PC-3 (cell line): ENCODE measurements around the gene TOB2. TPM values are rescaled to one million over a fixed set of nuclear protein-coding genes. Genes with fewer than 3 reads are reported as not detected.
"Not testable (repeated sequence)": the region's sequence is repeated elsewhere in the genome, so short reads cannot be mapped to it uniquely, and the experiment has no call there.

Source experiments
- ATAC-seq: fragments of 200-7000 bp; cut with Tn5 transposase; 2 replicates; pipeline ENCODE4 v1.9.1; 2020; ENCODE audit warnings: mild to moderate bottlenecking, moderate library complexity
- BruUV-seq: library from RNA; stranded (reverse); fragments of 400-500 nt; replicated peaks from 2 replicates; lab custom pipeline; 2021; lab: Mats Ljungman, UMichigan
- CTCF ChIA-PET: fragments of 300-600 bp; sonication (Branson Sonifier 250); formaldehyde crosslinking; loops from one replicate; lab custom pipeline; 2022; ENCODE audit warnings: antibody characterized with exemption; lab: Charles Lee
- POLR2A ChIA-PET: fragments of 300-600 bp; sonication (Branson Sonifier 250); formaldehyde crosslinking; loops from one replicate; lab custom pipeline; 2022; ENCODE audit warnings: antibody characterized with exemption; ENCODE audit not compliant: unreplicated experiment; lab: Charles Lee
- DNase-seq: peaks from one replicate; pipeline ENCODE4 v3.0.0-alpha.2; 2015
- H2AFZ ChIP-seq: fragments of 300-600 bp; sonication (generic); 2 replicates; pipeline ENCODE4 v1.6.0; 2016; ENCODE audit warnings: antibody characterized with exemption, low read length
- H3F3A ChIP-seq: fragments of 300-600 bp; sonication (generic); one replicate; pipeline ENCODE4 v1.6.0; 2017; ENCODE audit warnings: antibody characterized with exemption, low read length, control low read depth, mild to moderate bottlenecking; ENCODE audit not compliant: unreplicated experiment
- H3K27ac ChIP-seq: fragments of 300-600 bp; sonication (generic); 2 replicates; pipeline ENCODE4 v1.5.1; 2016; ENCODE audit warnings: mild to moderate bottlenecking, low read length
- H3K27me3 ChIP-seq: fragments of 300-600 bp; sonication (generic); 2 replicates; pipeline ENCODE4 v1.6.1; 2016; ENCODE audit warnings: low read length, mixed read lengths
- H3K36me3 ChIP-seq: fragments of 300-600 bp; sonication (generic); 2 replicates; pipeline ENCODE4 v1.6.1; 2016; ENCODE audit warnings: low read depth, mixed run types, low read length, mixed read lengths
- H3K4me1 ChIP-seq: fragments of 300-600 bp; sonication (generic); 2 replicates; pipeline ENCODE4 v1.5.1; 2016; ENCODE audit warnings: low read length; ENCODE audit not compliant: insufficient read depth
- H3K4me2 ChIP-seq: fragments of 300-600 bp; sonication (generic); 2 replicates; pipeline ENCODE4 v1.6.0; 2016; ENCODE audit warnings: low read length
- H3K4me3 ChIP-seq: fragments of 300-600 bp; sonication (generic); 2 replicates; pipeline ENCODE4 v1.5.1; 2016; ENCODE audit warnings: mild to moderate bottlenecking, low read length, mixed read lengths
- H3K79me2 ChIP-seq: fragments of 300-600 bp; sonication (generic); 2 replicates; pipeline ENCODE4 v1.6.1; 2017; ENCODE audit warnings: low read length, mixed read lengths
- H3K9ac ChIP-seq: fragments of 300-600 bp; sonication (generic); 2 replicates; pipeline ENCODE4 v1.6.0; 2016; ENCODE audit warnings: mild to moderate bottlenecking, low read length
- H3K9me2 ChIP-seq: fragments of 300-600 bp; sonication (generic); replicated peaks from 2 replicates; pipeline ENCODE4 v1.6.1; 2016; ENCODE audit warnings: mixed run types, low read length, mixed read lengths
- H3K9me3 ChIP-seq: fragments of 300-600 bp; sonication (generic); 2 replicates; pipeline ENCODE4 v1.6.1; 2016; ENCODE audit warnings: low read length, mixed read lengths
- H4K20me1 ChIP-seq: fragments of 300-600 bp; sonication (generic); 2 replicates; pipeline ENCODE4 v1.6.1; 2016; ENCODE audit warnings: low read length, mixed read lengths
- CTCF ChIP-seq: fragments of 300-600 bp; sonication (generic); conservative IDR thresholded peaks from 2 replicates; pipeline ENCODE4 v1.5.1; 2017; ENCODE audit warnings: antibody characterized with exemption, low read depth, mild to moderate bottlenecking, low read length
- EZH2 ChIP-seq: fragments of 300-600 bp; sonication (generic); IDR thresholded peaks from one replicate; pipeline ENCODE4 v1.6.1; 2017; ENCODE audit warnings: antibody characterized with exemption, mild to moderate bottlenecking, low read length; ENCODE audit not compliant: unreplicated experiment
- EZH2phosphoT487 ChIP-seq: fragments of 300-600 bp; sonication (generic); IDR thresholded peaks from 2 replicates; pipeline ENCODE4 v1.6.1; 2018; ENCODE audit warnings: mild to moderate bottlenecking, antibody characterized with exemption, low read length, borderline replicate concordance
- intact Hi-C: fragments of 100-400 bp; cut with micrococcal nuclease; formaldehyde crosslinking; loops from 2 replicates; pipeline ENCODE4 v1.9.0; 2023
- total RNA-seq: library from RNA; depleted of rRNA; stranded (reverse); fragments of >200 nt; gene quantifications from 2 replicates; pipeline ENCODE4 v1.2.3, GENCODE V29; 2014

The TOB2 gene
- total RNA-seq, 1 experiment from 2014 or later, result 12.8 TPM

DNA sequence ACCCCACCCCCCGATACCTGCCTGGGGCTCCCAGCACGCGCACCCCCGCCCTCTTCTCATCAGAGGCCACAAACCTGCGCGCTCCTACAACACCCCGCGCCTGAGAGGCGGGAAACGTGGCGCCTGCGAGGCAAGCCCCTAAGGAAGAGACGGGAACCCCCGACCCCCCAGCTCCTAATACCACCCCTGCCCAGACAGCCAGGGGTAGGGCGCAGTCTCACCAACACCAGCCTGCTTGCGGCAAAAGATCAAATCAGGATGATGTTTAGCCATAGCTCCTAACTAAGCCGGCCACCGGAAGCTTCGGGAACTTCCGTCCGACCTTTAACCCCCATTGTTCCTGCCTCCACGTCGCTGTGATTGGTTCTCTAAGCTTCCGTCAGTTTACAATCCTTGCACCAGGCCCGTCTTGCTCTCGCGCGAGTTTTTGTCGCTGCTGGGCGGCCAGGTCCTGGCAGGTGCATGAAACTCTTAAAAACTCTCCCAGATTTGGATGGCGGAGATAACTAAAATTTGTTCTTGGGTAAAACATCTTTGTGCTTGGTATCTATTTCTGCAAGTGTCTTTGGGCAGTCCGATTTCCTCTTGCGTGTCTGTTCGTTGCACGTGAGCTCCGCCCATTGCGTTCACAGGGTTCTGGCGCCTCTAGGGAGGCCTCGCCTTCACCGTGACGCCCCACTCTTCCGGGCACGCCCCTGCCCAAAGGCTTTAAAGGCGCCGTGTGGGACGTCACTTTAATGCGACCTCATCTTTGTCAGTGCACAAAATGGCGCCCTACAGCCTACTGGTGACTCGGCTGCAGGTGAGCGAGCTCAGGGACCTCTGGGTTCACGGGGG is 22.0 kb upstream of the TOB2 start, which contains the start of the genes ACO2 and PHF5A:
Gene ACO2, plus strand, starts transcription at position 737 of the 837 bp plus-strand sequence. Its CDS starts 30 bp downstream, at position 767.
Gene PHF5A, minus strand, starts transcription at position 312 of the 837 bp plus-strand sequence. Its CDS starts 39 bp downstream, at position 273.
- POLR2A ChIA-PET, result interaction anchor here (0.6 to 0.8 kb wide), 3 partner anchors 20 to 205 kb away, joined by 5 to 11 read pairs (median 10); partner anchors contain the start of gene TOB2
- no peaks in the 10 kb centered on the region for H3K27me3 ChIP-seq
- H3K9ac ChIP-seq, result peak within 1 kb of the TSS; percentile 88
- no peaks in the 10 kb centered on the region for H3K9me2 ChIP-seq
- H3K9me3 ChIP-seq, result no peaks in the 10 kb centered on the region
- peaks cover 87% of the 10 kb centered on the region for H3K79me2 ChIP-seq
- no peaks in the 10 kb centered on the region for H4K20me1 ChIP-seq
- H3K36me3 ChIP-seq, result peaks cover 34% of the 10 kb centered on the region
- ATAC-seq (peak; percentile 94), DNase-seq (peak; percentile 95)
- peak within 1 kb of the TSS; percentile 76 for H2AFZ ChIP-seq
- CTCF ChIA-PET, result interaction anchor here (0.6 to 1.1 kb wide), 2 partner anchors 49 to 65 kb away, joined by 3 to 4 read pairs; no protein-coding TSS in a partner anchor
- TF ChIP-seq EZH2 (no peak), CTCF (no peak), EZH2phosphoT487 (no peak)
- no peaks in the 10 kb centered on the region for H3F3A ChIP-seq
- BruUV-seq, result no TSS peak
- peak within 1 kb of the TSS; percentile 92 for H3K4me2 ChIP-seq
- H3K4me3 ChIP-seq, result peak within 1 kb of the TSS; percentile 95
- H3K4me1 ChIP-seq, result peaks cover 23% of the 10 kb centered on the region
- H3K27ac ChIP-seq, result peak within 1 kb of the TSS; percentile 76
- intact Hi-C loops, result loop anchor here (1.0 kb wide), 1 partner anchor 20 kb away; no protein-coding TSS in a partner anchor

DNA sequence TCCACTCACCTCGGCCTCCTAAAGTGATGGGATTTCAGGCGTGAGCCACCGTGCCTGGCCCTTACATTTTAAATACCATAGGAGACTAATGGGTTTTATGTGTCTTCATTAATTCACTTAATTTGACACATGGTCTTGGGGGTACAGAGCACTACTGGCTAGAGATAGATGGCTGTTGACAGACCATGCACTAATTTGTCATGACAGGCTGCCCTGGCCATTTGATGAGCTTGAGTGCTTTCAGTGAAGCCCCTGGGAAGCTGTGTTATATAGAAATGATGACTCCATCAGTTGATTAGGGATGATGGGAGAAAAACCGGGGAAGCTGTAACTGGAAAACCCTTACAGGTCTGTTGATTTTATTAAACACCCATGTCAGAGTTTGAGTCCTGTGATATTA is 15.3 kb upstream of the TOB2 start:
- Histone ChIP-seq H2AFZ (no peak overlapping the region), H4K20me1 (no peaks in the 10 kb centered on the region), H3K9me3 (no peaks in the 10 kb centered on the region), H3K9me2 (no peaks in the 10 kb centered on the region), H3K4me2 (no peak overlapping the region), H3K9ac (no peak overlapping the region), H3K27me3 (no peaks in the 10 kb centered on the region), H3F3A (no peaks in the 10 kb centered on the region), H3K79me2 (peaks cover 24% of the 10 kb centered on the region), H3K4me1 (no peaks in the 10 kb centered on the region), H3K36me3 (peaks cover 31% of the 10 kb centered on the region), H3K27ac (no peak overlapping the region), H3K4me3 (no peak overlapping the region)
- DNase-seq, result no peak
- no TSS peak for BruUV-seq
- no peak for ATAC-seq
- intact Hi-C loops, result no loop called here
- POLR2A ChIA-PET, result no interaction called here
- CTCF ChIA-PET, result no interaction called here
- no peak for TF ChIP-seq EZH2
- TF ChIP-seq EZH2phosphoT487, result no peak
- TF ChIP-seq CTCF, result no peak

DNA sequence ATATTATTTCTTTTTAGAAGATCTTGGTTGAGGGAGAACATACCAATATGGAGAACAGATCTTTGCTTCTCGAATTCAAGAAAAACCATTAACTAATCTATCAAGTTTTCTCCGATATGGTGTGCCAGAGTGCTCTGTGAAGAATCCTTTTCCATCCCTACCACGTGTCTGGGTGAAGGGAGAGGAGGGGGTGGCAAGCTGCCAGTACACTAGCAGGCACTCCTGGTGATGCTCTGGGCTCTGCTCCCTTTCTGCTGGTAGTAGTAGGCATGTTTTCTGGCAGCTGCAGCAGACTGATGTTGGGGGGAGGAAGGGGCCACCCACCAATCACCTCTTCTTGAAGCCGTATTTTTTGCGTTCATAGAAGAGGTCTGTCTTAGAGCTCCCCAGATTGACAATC is 13.5 kb upstream of the TOB2 start:
- H3K27me3 ChIP-seq, H3K4me3 ChIP-seq, H3F3A ChIP-seq, BruUV-seq, H3K9ac ChIP-seq, CTCF ChIA-PET, DNase-seq, H2AFZ ChIP-seq, ATAC-seq, H3K9me2 ChIP-seq, H3K4me2 ChIP-seq, H3K27ac ChIP-seq, H3K4me1 ChIP-seq, intact Hi-C loops, H4K20me1 ChIP-seq, H3K9me3 ChIP-seq: not testable (repeated sequence)
- Histone ChIP-seq H3K36me3 (peaks cover 24% of the 10 kb centered on the region), H3K79me2 (peaks cover 13% of the 10 kb centered on the region; the same call in 1 of the 2 replicates)
- POLR2A ChIA-PET, result interaction anchor here (0.6 kb wide), 1 partner anchor 143 kb away, joined by 9 read pairs; no protein-coding TSS in a partner anchor
